Measurements from ENCODE around the gene C1orf141.

GRCh38 chr1:67053785-67054772, 80.7 kb downstream of the C1orf141 start, which contains the start of gene SLC35D1:
- TF ChIP-seq CTCF (IDR thresholded peaks at IDR 0.05) (no peak), POLR2A (IDR thresholded peaks at IDR 0.05) (peak; percentile 2 to 73)
